Gastroesophageal sphincter (tissue), 3 donors: ENCODE measurements around the gene TAPT1.

Source experiments
- POLR2A ChIP-seq, 2 donors: fragments of 450-650 bp; IDR thresholded peaks; one replicate each; pipeline ENCODE4 v1.6.1; 2017; ENCODE audit warnings: antibody characterized with exemption in 2 of 2, mild to moderate bottlenecking in 2 of 2, moderate library complexity in 1 of 2
- TF ChIP-seq, protein P1 (sequence below), 4 experiments: fragments of 200-600 bp in 2 of 4; fragments of 450-650 bp in 2 of 4; sonication (generic) in 1 of 4; IDR thresholded peaks; one replicate each; pipeline ENCODE4 v1.5.1; 2017 to 2019; ENCODE audit warnings: antibody characterized with exemption in 4 of 4, mild to moderate bottlenecking in 2 of 4, moderate library complexity in 2 of 4

DNA sequence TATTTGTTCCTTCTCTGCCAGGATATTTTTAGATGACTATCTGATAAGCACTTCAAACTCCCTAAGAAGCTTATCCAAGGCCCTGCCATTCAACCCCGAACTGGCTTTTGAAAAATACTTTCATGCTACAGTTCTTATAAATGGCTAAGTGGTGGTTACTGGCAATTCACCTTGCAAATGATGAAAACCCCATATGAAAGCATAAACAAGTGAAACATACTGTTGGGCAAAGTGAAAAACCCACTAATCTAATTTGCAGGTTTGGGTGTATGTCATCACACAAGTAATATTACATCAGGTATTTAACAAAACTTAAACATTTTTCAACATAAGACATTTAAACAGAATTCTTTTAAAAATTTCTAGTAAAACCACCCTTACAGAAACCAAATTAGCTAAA lies 31.1 kb downstream of the TAPT1 start:
- no peak for TF ChIP-seq POLR2A (IDR thresholded peaks at IDR 0.05)
- TF ChIP-seq, protein P1, sequence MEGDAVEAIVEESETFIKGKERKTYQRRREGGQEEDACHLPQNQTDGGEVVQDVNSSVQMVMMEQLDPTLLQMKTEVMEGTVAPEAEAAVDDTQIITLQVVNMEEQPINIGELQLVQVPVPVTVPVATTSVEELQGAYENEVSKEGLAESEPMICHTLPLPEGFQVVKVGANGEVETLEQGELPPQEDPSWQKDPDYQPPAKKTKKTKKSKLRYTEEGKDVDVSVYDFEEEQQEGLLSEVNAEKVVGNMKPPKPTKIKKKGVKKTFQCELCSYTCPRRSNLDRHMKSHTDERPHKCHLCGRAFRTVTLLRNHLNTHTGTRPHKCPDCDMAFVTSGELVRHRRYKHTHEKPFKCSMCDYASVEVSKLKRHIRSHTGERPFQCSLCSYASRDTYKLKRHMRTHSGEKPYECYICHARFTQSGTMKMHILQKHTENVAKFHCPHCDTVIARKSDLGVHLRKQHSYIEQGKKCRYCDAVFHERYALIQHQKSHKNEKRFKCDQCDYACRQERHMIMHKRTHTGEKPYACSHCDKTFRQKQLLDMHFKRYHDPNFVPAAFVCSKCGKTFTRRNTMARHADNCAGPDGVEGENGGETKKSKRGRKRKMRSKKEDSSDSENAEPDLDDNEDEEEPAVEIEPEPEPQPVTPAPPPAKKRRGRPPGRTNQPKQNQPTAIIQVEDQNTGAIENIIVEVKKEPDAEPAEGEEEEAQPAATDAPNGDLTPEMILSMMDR (IDR thresholded peaks at IDR 0.05), result no peak
